Neuron (in vitro differentiated cells): ENCODE data around the gene PHF3.
A peak's percentile ranks its signal among the peaks of the same experiment; 100 is the strongest.

Source experiments
- H2AFZ ChIP-seq: one replicate; pipeline ENCODE4 v1.6.1; 2013; ENCODE audit warnings: low read depth, mild to moderate bottlenecking, inconsistent platforms, low read length, moderate library complexity
- H3K27me3 ChIP-seq: one replicate; pipeline ENCODE4 v1.6.1; 2013; ENCODE audit warnings: low read length; ENCODE audit not compliant: insufficient read depth
- H3K36me3 ChIP-seq: one replicate; pipeline ENCODE4 v1.6.1; 2013; ENCODE audit warnings: low read length; ENCODE audit not compliant: insufficient read depth
- H3K4me1 ChIP-seq: one replicate; pipeline ENCODE4 v1.6.1; 2013; ENCODE audit warnings: low read length; ENCODE audit not compliant: insufficient read depth
- H3K4me3 ChIP-seq: 2 replicates; pipeline ENCODE4 v1.5.1; 2013; ENCODE audit warnings: mild to moderate bottlenecking, low read length, moderate library complexity
- H3K9me3 ChIP-seq: one replicate; pipeline ENCODE4 v1.6.1; 2013; ENCODE audit warnings: low read length

Gene PHF3

GRCh38 chr6:63630466-63630865 is 5.1 kb upstream of the PHF3 start:
- Histone ChIP-seq H3K27me3 (no peaks in the 10 kb centered on the region), H3K4me1 (peaks cover 17% of the 10 kb centered on the region), H3K36me3 (no peaks in the 10 kb centered on the region)

GRCh38 chr6:63634630-63635029 is 972 bp upstream of the PHF3 start:
- Histone ChIP-seq H2AFZ (peak overlapping the region; percentile 90), H3K9me3 (no peaks in the 10 kb centered on the region), H3K4me1 (peaks cover 33% of the 10 kb centered on the region), H3K36me3 (no peaks in the 10 kb centered on the region), H3K27me3 (no peaks in the 10 kb centered on the region), H3K4me3 (peak overlapping the region; percentile 69)

More at GRCh38 chr6:63630466-63630865, 5.1 kb upstream of the PHF3 start:
- H3K9me3 ChIP-seq = no peaks in the 10 kb centered on the region
- H2AFZ ChIP-seq = no peak overlapping the region
- no peak overlapping the region for H3K4me3 ChIP-seq

GRCh38 chr6:63635215-63635587 is 401 bp upstream of the PHF3 start:
- Histone ChIP-seq H2AFZ (peak overlapping the region; percentile 90), H3K4me3 (peak overlapping the region; percentile 69), H3K9me3 (no peaks in the 10 kb centered on the region), H3K36me3 (no peaks in the 10 kb centered on the region), H3K4me1 (peaks cover 36% of the 10 kb centered on the region), H3K27me3 (no peaks in the 10 kb centered on the region)

- Histone ChIP-seq H3K27me3 (no peaks in the 10 kb centered on the region), H2AFZ (peak overlapping the region; percentile 90), H3K9me3 (peaks cover 3% of the 10 kb centered on the region), H3K36me3 (peaks cover 1% of the 10 kb centered on the region), H3K4me1 (peaks cover 36% of the 10 kb centered on the region), H3K4me3 (peak overlapping the region; percentile 69)
Observed at GRCh38 chr6:63636518-63637021, 968 bp downstream of the PHF3 start.

GRCh38 chr6:63637865-63638445 is 2.4 kb downstream of the PHF3 start:
- Histone ChIP-seq H3K36me3 (peaks cover 9% of the 10 kb centered on the region), H3K27me3 (no peaks in the 10 kb centered on the region), H3K9me3 (peaks cover 3% of the 10 kb centered on the region), H3K4me1 (peaks cover 28% of the 10 kb centered on the region), H3K4me3 (peak overlapping the region; percentile 69), H2AFZ (no peak overlapping the region)

GRCh38 chr6:63640062-63640461 is 4.5 kb downstream of the PHF3 start:
- H3K4me3 ChIP-seq = no peak overlapping the region
- H3K27me3 ChIP-seq = no peaks in the 10 kb centered on the region
- H3K36me3 ChIP-seq = peaks cover 12% of the 10 kb centered on the region
- peaks cover 3% of the 10 kb centered on the region for H3K9me3 ChIP-seq
- peaks cover 24% of the 10 kb centered on the region for H3K4me1 ChIP-seq
- no peak overlapping the region for H2AFZ ChIP-seq

- H3K36me3 ChIP-seq = peaks cover 22% of the 10 kb centered on the region
- peaks cover 3% of the 10 kb centered on the region for H3K9me3 ChIP-seq
- H3K4me3 ChIP-seq = no peak overlapping the region
- peaks cover 10% of the 10 kb centered on the region for H3K4me1 ChIP-seq
- no peaks in the 10 kb centered on the region for H3K27me3 ChIP-seq
- no peak overlapping the region for H2AFZ ChIP-seq
Observed at GRCh38 chr6:63643862-63644261, 8.3 kb downstream of the PHF3 start.

GRCh38 chr6:63644668-63645326 is 9.2 kb downstream of the PHF3 start:
- Histone ChIP-seq H3K36me3 (peaks cover 22% of the 10 kb centered on the region), H3K4me1 (peaks cover 6% of the 10 kb centered on the region), H3K4me3 (no peak overlapping the region), H3K27me3 (no peaks in the 10 kb centered on the region), H2AFZ (no peak overlapping the region), H3K9me3 (peaks cover 3% of the 10 kb centered on the region)

- Histone ChIP-seq H2AFZ (no peak overlapping the region), H3K4me1 (no peaks in the 10 kb centered on the region), H3K4me3 (no peak overlapping the region), H3K36me3 (peaks cover 10% of the 10 kb centered on the region), H3K9me3 (no peaks in the 10 kb centered on the region), H3K27me3 (no peaks in the 10 kb centered on the region)
Observed at GRCh38 chr6:63649269-63649668, 13.7 kb downstream of the PHF3 start.

- Histone ChIP-seq H3K27me3 (no peaks in the 10 kb centered on the region), H3K4me1 (no peaks in the 10 kb centered on the region), H3K36me3 (peaks cover 10% of the 10 kb centered on the region), H3K9me3 (no peaks in the 10 kb centered on the region), H2AFZ (no peak overlapping the region), H3K4me3 (no peak overlapping the region)
Observed at GRCh38 chr6:63649847-63650265, 14.3 kb downstream of the PHF3 start.

- H3K27me3 ChIP-seq = no peaks in the 10 kb centered on the region
- H2AFZ ChIP-seq = no peak overlapping the region
- no peaks in the 10 kb centered on the region for H3K4me1 ChIP-seq
- peaks cover 1% of the 10 kb centered on the region for H3K36me3 ChIP-seq
- no peaks in the 10 kb centered on the region for H3K9me3 ChIP-seq
- no peak overlapping the region for H3K4me3 ChIP-seq
Observed at GRCh38 chr6:63652980-63653379, 17.4 kb downstream of the PHF3 start.

GRCh38 chr6:63660757-63661156 is 25.2 kb downstream of the PHF3 start:
- Histone ChIP-seq H2AFZ (no peak overlapping the region), H3K4me3 (no peak overlapping the region), H3K27me3 (no peaks in the 10 kb centered on the region), H3K36me3 (no peaks in the 10 kb centered on the region), H3K4me1 (no peaks in the 10 kb centered on the region), H3K9me3 (no peaks in the 10 kb centered on the region)

- no peaks in the 10 kb centered on the region for H3K9me3 ChIP-seq
- no peaks in the 10 kb centered on the region for H3K4me1 ChIP-seq
- H3K36me3 ChIP-seq = no peaks in the 10 kb centered on the region
- H3K27me3 ChIP-seq = no peaks in the 10 kb centered on the region
- no peak overlapping the region for H2AFZ ChIP-seq
- H3K4me3 ChIP-seq = no peak overlapping the region
Observed at GRCh38 chr6:63661769-63662168, 26.2 kb downstream of the PHF3 start.
